CD4-positive, alpha-beta T cell treated with Interferon alpha-2 for 1 hour (primary cell): ENCODE measurements around the gene NPB.
"Not testable (repeated sequence)": the region's sequence is repeated elsewhere in the genome, so short reads cannot be mapped to it uniquely, and the experiment has no call there.

ENCODE experiments used
- DNase-seq, 2 donors: peaks; one replicate each; pipeline ENCODE4 v3.0.0-alpha.2; 2020 to 2022

The NPB gene

GRCh38 chr17:81912441-81913309, 10.6 kb downstream of the NPB start:
- no peak for DNase-seq

- no peak for DNase-seq
Measured at GRCh38 chr17:81913394-81914102, 11.5 kb downstream of the NPB start.

GRCh38 chr17:81914103-81914850, 12.2 kb downstream of the NPB start:
- DNase-seq = no peak

- DNase-seq = no peak
Measured at GRCh38 chr17:81915331-81915730, 13.3 kb downstream of the NPB start.

- DNase-seq = no peak
Measured at GRCh38 chr17:81916234-81917001, 14.4 kb downstream of the NPB start.

GRCh38 chr17:81917565-81918332, 15.7 kb downstream of the NPB start, which contains the start of gene SIRT7:
Gene SIRT7, minus strand, starts transcription at chr17:81918176. Its CDS starts 45 bp downstream, at chr17:81918131.
- DNase-seq = peak; percentile 87 to 90

- not testable (repeated sequence) for DNase-seq
Measured at GRCh38 chr17:81918333-81918669, 16.3 kb downstream of the NPB start.

- no peak for DNase-seq
Measured at GRCh38 chr17:81918832-81919545, 17.0 kb downstream of the NPB start.

GRCh38 chr17:81920612-81921536, 18.8 kb downstream of the NPB start:
- DNase-seq = peak in 1 of 2 donors; percentile 35

GRCh38 chr17:81921537-81921862, 19.5 kb downstream of the NPB start:
- no peak for DNase-seq

- no peak for DNase-seq
Measured at GRCh38 chr17:81921996-81922565, 20.0 kb downstream of the NPB start.

GRCh38 chr17:81922566-81923301, 20.7 kb downstream of the NPB start:
- DNase-seq = no peak

- peak in 1 of 2 donors; percentile 54 for DNase-seq
Measured at GRCh38 chr17:81923302-81924260, 21.5 kb downstream of the NPB start.

- peak in 1 of 2 donors; percentile 39 for DNase-seq
Measured at GRCh38 chr17:81924557-81925532, 22.8 kb downstream of the NPB start.

- no peak for DNase-seq
Measured at GRCh38 chr17:81925860-81926450, 23.9 kb downstream of the NPB start.
